A204.1 (cell line): ENCODE data around the gene EN1.

Experiments
- FAIRE-seq: peaks from 2 replicates; lab custom pipeline; 2012; peaks lifted over from hg19 to GRCh38; lab: Jason Lieb, UNC

EN1 gene

GRCh38 chr2:118842661-118843482 lies 4.6 kb downstream of the EN1 start:
- no peak for FAIRE-seq

DNA sequence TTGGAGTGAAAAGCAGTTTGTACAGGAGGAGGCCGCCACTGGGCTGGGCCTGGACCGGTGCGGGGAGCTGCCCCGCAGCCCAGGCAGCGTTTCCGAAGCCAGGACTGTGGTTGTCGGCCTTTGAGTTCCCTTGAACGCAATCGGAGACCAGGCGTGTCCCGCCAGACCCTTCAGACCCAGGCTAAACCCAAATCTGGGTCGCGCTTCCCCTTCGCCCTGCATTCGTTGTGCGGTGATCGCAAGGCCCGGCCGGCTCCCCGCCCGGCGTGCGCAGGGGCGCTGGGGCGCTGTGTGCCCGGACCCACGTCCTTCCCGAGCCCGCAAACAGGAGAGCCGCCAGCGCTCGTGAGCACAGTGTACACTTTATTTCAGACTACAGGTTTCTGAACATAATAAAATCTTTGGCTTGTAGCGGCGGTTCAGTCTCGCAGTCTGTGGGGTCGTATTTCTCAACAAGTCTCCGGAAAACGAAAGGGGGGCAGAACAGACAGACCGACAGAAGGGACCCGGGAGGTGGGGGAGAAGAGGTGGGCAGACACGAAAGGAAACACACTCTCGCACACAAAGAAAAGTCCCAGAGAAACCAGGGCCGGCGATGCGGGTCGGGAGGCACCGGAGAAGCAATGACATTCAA lies 5.5 kb downstream of the EN1 start:
- FAIRE-seq: no peak

GRCh38 chr2:118841450-118841827 lies 6.0 kb downstream of the EN1 start:
- FAIRE-seq: no peak

DNA sequence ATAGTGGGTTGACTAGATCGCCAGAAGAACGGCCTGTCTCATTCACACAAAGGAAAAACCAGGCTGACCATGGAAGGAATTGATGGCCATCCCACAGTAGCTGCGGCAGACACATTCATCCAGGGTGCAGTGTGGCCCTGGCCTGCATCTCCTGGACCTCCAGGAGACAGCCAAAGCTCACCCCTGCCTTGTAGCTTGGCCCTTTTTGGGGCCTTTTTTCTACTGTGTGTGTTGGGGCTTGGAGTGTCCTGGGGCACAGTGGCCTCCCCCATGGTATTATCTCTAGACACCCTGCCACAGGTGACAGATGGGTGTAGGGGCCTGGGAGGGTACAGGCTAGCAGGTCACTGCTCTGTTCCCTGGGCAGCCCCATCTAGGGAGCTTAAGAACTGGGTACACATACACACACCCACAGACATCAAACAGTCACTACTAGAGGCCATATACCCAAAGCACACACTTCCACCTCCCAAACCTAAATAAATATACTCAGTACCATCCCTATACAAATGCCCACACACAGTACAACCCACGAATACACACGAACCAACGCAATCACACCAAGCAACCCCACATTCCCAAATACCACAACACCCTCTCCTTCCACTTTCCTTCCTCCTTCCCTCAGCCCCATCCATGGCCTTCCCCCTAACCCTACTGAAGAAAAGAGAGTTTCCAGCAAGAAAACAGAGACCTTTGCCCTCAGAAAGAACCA lies 8.6 kb downstream of the EN1 start:
- FAIRE-seq: no peak

- FAIRE-seq: no peak
Observed at GRCh38 chr2:118837621-118838020, 9.8 kb downstream of the EN1 start.

GRCh38 chr2:118837067-118837466 lies 10.4 kb downstream of the EN1 start:
- no peak for FAIRE-seq

- FAIRE-seq: no peak
Observed at GRCh38 chr2:118836411-118836930, 11.0 kb downstream of the EN1 start.

DNA sequence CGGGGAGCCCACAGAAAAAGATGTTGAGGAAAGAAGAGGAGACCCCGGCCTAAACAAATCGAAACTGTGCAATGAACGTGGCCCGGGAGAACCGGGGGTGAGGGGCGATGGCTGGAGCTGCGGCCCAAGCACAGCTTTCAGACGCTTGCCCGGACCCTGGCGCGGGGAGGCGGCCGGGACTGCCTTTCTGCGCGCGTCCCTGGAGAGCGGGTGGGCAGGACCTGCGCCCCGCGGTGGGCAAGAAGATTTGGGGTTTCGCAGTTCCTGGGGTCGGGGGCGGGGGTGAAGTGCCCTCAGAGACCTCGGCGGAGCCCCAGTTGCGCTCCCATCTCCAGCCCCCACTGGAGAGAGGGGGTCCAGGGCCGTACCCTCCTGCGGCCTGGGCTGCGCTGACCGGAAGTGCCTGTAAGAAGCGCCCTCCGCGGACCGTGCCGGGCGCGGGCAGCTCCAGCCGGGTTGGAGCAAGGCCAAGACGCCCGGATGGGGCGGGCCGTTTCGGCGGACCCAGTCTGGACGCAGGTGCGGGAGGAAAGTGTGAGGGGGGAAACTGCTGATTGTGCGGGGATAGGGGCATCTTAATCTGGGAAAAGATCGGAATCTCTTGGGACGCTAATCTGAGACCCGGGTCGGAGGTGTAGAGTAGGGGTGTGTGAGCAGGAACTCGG lies 11.6 kb downstream of the EN1 start:
- no peak for FAIRE-seq

DNA sequence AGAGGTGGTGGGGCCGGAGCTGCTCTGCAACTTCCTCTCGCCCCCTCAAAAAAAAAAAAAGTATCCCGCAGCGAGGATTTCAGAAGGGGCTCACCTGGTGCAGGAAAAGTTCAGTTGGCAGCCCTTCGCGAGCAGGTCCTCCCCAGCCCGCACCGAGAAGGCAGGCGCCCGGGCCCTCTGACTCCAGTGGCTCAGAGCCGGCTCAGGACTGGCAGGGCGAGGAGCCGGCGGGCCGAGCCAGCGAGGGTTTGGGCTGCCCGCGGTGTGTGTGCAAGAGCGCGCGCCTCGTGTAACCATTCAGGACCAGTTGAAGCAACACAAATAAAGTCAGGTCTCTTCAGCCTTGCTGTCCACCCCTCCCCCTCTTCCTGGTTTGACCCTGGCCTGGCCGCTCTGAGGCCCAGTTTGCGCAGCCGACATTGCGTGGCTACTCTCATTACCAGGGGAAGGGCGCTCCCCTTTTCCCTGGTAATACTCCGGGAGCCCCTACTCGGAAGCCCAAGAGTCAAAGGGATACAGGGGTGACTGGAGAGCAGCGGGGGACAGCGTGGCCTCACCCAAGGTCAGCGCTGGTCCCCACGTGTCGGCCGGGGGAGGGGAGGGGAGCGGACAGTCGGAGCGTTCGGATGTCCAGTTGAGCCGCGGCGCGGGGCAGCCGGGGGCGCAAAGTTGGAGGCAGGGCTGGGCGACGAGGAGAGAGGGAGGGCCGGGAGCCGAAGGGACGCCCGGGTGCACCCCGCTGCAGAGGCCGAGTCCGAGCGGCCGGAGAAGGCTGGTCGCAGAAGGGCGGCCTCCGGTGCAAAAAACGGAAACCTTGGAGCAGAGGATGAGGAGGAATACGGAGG lies 12.3 kb downstream of the EN1 start:
- FAIRE-seq: no peak

- no peak for FAIRE-seq
Observed at GRCh38 chr2:118834440-118834810, 13.0 kb downstream of the EN1 start.

- no peak for FAIRE-seq
Observed at GRCh38 chr2:118833716-118834439, 13.6 kb downstream of the EN1 start.

- no peak for FAIRE-seq
Observed at GRCh38 chr2:118832791-118833715, 14.4 kb downstream of the EN1 start.

- FAIRE-seq: no peak
Observed at GRCh38 chr2:118832071-118832790, 15.2 kb downstream of the EN1 start.

DNA sequence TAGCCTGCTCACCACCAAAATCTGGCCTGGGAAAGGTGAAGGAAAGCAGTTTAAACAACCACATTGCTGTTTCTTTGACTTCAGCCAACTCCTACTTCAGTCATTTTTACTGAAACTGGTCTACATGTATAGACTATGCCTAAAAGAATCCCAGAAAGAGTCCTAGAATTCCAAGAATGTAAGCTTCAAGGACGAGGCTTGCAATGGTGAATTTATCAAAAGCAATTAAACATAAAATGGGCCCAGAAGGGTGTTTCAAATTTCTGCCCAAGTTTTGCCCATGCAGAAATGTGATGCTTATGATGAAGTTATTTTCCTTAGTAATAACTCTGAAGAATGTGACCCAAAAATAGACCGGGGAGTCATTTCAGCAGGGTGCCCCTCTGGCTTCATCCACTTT lies 16.6 kb downstream of the EN1 start:
- no peak for FAIRE-seq

- no peak for FAIRE-seq
Observed at GRCh38 chr2:118830118-118830517, 17.3 kb downstream of the EN1 start.

DNA sequence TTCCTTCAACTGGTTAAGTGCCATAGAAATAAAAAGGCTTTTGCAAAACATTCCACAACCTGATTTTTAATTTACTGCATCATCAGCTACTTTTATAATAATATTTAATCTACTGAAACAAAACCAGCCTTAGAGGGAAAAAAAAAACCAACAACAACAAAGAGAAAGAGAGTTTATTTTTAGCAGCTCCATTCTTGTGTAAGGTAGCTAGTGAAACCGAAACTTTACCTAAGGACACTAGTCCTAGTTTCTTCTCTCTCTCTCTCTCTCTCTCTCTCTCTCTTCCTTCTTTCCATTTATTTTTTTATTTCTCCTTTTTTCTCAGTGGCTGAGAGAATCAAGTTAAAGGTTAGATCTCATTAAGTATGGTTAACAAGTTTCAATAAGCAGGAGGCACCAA lies 21.4 kb downstream of the EN1 start:
- no peak for FAIRE-seq

DNA sequence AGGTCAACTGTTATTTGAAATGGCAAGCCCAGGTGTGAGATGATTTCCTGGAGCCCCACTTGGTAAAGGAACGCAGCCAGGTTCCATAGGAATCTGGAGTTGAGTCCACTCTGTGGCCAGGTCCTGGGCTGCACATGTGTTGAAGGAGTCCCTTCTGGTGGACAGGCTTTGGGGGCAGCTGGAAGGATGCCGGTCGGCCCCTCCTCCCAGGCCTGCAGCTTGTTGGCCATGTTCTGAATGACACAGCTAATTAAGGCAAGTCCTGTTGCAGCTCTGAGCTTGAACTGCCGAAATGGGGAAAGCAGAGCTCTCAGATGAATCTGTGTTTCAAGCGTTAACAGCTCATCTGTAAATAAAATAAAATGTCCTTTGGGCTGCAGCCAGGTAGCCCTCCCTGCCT lies 23.8 kb downstream of the EN1 start:
- no peak for FAIRE-seq

- FAIRE-seq: no peak
Observed at GRCh38 chr2:118822572-118822971, 24.9 kb downstream of the EN1 start.

GRCh38 chr2:118822015-118822414 lies 25.4 kb downstream of the EN1 start:
- FAIRE-seq: no peak
